GM21786 (cell line): Measurements from ENCODE around the gene ZNF571.

ENCODE experiments used
- ATAC-seq: cut with Tn5 transposase; IDR thresholded peaks from one replicate; pipeline ENCODE4 v1.9.1; 2021; ENCODE audit not compliant: unreplicated experiment

Gene ZNF571

GRCh38 chr19:37594304-37594981, at the start of gene ZNF571, which contains the start of gene ZNF540:
ZNF571 (minus strand) TSS chr19:37594792; CDS start chr19:37586676, 8,116 bp downstream.
ZNF540 (plus strand) TSS chr19:37594876; CDS start chr19:37598448, 3,572 bp downstream.
- peak; percentile 94 for ATAC-seq

- ATAC-seq = no peak
These were observed 40.8 kb upstream of the ZNF571 start for GRCh38 chr19:37635076-37636056.

GRCh38 chr19:37594982-37595382, 390 bp upstream of the ZNF571 start:
- ATAC-seq = peak; percentile 24

DNA sequence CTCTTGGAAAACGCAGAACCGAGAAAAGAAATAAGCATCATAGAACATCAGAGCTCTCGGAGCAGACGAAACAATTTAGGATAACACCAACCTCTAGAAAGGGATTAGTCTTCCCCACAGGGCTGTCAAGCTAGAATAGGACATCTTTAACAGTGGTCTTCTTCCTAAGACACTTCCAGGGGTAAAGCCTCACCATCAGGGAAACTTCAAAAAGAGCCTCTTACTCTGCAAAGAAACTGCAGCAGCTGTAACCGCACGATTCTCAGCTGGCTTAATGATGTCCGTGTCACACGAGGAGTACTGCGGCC, 642 bp downstream of the ZNF571 start:
- no peak for ATAC-seq

GRCh38 chr19:37583340-37583739, 11.3 kb downstream of the ZNF571 start:
- ATAC-seq = no peak

GRCh38 chr19:37572203-37572602, 22.4 kb downstream of the ZNF571 start:
- ATAC-seq = no peak

- no peak for ATAC-seq
These were observed 29.3 kb downstream of the ZNF571 start for GRCh38 chr19:37565370-37565669.

DNA sequence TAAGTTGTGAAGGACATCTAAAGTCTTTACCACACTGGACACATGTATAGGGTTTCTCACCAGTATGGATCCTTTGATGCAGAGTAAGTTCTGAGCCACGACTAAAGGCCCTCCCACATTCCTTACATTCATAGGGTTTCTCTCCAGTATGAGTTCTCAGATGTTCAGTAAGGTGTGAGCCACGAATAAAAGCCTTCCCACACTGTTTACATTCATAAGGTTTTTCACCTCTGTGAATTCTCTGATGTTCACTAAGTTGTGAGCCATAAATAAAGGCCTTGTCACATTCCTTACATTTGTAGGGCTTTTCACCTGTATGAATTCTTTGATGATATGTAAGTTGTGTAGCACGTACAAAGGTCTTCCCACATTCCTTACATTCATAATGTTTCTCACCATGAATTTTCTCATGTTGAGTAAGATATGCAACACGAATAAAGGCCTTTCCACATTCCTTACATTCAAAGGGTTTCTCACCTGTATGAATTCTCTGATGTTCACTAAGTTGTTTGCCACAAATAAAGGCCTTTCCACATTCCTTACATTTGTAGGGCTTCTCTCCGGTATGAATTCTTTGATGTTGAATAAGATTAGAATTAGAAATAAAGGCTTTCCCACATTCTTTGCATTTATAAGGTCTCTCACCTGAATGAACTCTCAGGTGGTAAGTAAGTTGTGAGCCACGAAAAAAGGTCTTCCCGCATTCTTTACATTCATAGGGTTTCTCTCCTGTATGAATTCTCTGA, 29.8 kb downstream of the ZNF571 start:
- no peak for ATAC-seq

GRCh38 chr19:37563518-37563917, 31.1 kb downstream of the ZNF571 start:
- no peak for ATAC-seq

GRCh38 chr19:37551129-37551993, 43.2 kb downstream of the ZNF571 start:
- no peak for ATAC-seq

GRCh38 chr19:37537391-37537947, 57.1 kb downstream of the ZNF571 start:
- no peak for ATAC-seq

DNA sequence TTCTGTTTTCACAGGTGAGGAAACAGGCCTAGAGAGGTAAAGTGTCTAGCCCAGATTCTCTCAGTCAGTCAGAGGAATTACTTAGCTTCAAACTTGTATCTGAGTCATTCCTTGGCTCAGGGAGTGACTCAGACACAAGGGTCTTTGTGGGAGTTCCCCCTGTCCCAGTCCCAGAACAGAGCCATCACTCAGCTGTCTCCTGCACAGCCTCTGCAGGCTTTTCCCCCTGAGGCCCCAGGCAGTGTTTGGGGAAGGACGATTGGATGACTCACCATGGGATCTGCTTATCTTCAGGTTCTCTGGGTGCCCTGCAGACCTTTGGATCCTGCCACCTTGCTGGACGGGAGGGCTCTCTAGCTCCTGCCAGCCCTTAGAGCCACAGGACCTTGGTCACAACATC, 74.7 kb downstream of the ZNF571 start:
- ATAC-seq = no peak
